Inflammatory macrophage (primary cell): ENCODE data around the gene DLX1.
A peak's percentile ranks its signal among the peaks of the same experiment; 100 is the strongest.
"Not testable (repeated sequence)": the region's sequence is repeated elsewhere in the genome, so short reads cannot be mapped to it uniquely, and the experiment has no call there.

Experiments
- DNase-seq, 2 donors: peaks; one replicate each; pipeline ENCODE4 v3.0.0-alpha.2; 2020 to 2022

Gene DLX1

DNA sequence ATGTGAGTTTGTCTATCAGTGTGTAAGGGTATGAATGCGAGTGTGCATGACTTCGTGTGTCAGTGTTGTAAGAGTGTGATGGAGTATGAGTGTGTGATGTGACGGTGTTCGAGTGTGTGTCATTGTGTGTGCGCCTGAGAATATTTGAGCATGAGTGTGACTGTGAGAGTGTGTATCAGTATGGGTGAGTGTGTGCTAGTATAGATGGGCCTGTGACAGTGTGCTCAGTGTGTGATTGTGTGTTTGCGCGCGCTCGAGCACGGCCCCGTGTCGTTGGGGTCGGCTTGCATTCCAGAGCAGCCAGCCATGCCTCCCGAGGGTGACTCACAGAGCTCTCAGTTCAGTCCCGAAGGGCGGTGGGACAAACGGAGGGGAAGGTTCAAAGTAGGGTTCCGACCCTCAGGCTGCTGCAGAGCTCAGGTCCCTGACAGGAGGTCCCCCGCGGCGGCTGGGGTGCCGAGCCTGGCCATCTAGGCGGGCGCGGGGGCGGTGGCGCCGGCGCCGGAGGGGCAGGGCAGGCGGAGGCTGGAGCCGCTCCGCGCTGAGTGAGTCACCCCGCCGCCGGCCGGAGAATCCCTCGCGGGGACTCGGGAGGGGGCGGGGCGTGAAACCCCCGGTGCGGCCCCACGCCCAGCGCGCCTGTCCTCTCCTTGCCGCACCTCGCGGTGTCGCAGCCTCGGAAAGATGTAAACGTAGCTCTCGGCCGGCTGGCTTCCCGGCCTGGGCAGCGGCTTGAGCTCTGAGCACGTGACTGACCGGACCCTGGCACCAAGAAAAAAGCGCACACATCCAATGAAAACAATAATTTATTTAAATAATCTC is 13.6 kb downstream of the DLX1 start:
- no peak for DNase-seq

GRCh38 chr2:172099472-172100079 is 14.3 kb downstream of the DLX1 start:
- no peak for DNase-seq

DNA sequence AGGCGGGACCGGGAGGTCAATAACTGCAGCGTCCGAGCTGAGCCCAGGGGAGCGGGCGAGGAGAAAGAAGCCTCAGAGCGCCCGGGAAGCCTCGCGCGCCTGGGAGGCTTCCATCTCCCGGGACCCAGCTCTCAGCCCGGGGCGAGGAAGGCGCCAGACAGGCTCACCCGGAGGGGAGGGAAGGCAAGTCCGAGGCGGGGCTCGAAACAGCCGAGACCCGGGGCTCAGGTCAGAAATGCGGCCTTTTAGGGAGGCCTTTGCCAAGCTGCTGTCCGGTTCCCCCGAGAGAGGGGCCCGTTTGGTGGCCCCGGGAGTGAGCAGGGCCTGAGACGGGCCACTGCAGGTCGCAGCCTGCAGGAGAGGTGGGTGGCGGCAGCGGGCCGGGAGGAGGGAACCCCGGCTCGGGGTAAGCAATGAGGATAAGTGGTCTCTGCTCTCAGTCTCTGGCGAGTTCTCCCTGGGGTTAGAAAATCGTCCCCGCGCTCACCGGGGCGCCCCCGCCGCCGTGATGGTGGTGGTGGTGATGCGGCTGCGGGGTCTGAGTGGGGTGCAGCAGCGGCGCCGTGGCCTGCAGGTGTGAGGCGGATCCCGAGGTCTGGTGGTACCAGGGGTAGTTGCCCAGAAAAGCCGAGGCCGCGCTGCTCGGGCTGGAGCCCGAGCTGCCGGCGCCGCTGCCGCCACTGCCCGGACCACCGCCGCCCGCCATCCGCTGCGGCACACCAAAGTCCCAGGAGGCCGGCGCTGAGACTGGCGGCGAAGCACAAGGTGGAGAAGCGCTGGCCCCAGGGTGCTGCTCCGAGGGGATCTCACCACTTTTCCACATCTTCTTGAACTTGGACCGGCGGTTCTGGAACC is 15.0 kb downstream of the DLX1 start:
- DNase-seq = no peak

DNA sequence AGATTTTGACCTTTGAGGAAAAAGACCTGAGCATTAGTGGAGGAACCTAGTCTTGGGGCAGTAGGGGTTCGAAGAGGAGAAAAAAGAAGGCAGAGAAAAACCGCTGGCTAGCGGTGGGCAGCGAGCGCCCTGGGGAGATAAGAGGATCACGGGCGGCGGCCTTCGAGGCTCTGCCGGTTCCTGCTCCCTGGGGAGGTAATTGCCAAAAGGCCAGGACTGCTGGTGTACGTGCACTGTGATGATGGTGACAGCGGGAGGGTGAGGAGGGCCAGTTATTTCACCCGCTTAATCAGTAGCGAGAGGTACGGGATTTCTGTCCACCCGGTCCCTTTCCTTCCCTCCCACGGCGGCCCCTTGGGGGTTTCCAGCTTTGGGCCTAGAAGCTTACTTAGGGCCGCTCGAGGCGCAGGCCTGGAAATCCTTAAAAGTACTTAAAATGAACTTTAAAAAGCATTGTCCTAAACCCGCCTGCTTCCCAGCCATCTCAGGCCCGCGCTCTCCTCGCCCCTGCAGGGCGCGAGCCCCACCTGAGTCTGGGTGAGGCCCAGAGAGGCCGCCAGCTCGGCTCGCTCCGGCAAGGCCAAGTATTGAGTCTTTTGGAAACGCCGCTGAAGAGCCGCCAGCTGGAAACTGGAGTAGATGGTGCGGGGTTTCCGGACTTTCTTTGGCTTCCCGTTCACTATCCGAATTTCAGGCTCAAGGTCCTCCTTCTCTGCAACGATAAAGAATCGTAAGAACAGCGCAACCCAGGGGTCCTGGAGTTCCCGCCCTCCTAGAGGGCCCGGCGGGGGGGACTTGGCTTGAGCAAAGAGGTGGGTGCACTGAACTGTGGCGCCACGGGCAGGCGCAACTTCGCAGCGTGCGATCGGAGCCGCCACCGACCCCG is 15.9 kb downstream of the DLX1 start:
- DNase-seq = no peak

GRCh38 chr2:172101821-172102390 is 16.6 kb downstream of the DLX1 start:
- DNase-seq = no peak

- DNase-seq = peak; percentile 76 to 81
These were observed 17.4 kb downstream of the DLX1 start, which contains the start of gene DLX2 for GRCh38 chr2:172102391-172103359. DLX2 (minus strand) TSS chr2:172102900; CDS start chr2:172102538, 362 bp downstream.

GRCh38 chr2:172103471-172104272 is 18.4 kb downstream of the DLX1 start:
- DNase-seq = peak; percentile 85 to 88

GRCh38 chr2:172105471-172106107 is 20.3 kb downstream of the DLX1 start:
- DNase-seq = no peak

DNA sequence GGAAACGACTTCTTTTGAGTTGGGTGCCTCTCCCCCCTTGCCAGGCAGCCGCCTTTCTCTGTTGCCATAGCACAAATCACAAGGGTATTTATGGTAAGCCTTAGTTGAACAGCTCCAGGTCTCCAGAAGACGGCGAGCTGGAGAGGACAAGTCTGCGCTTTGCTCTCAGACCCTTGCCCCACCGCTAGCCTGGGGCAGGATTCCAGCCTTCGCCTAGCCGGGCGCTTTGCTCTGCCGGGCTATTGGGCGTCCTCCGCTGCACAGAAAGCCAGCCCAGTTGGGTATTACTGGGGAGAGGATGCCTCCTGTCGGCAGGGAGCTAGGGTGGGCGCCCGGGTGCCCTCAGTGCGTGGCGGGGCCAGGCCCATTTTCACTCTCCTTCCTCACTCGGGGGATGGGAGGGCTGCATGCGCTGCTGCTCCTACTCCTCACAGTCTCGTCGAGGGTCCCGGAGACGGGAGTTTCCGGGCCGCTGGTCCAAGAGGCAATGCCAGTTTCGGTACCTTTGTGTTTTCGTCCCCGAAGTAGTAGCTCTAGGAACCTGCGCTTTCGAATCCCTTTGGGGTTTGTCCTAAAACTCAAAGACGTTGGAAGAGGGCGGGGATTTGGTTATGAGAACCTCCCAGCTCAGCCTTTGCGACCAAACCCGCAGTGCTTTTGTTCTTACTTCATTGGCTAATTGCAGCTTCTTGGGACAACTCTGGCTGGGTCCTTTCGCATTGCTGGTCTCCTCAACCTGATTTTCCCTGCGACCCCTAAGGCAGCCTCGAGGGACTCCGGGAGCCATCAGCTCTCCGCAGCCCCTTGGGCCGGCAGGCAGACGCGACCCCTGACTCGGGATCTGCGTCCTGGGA is 21.0 kb downstream of the DLX1 start:
- peak; percentile 47 to 52 for DNase-seq

- DNase-seq = no peak
These were observed 22.6 kb downstream of the DLX1 start for GRCh38 chr2:172107690-172108586.

GRCh38 chr2:172108587-172108930 is 23.3 kb downstream of the DLX1 start:
- no peak for DNase-seq

DNA sequence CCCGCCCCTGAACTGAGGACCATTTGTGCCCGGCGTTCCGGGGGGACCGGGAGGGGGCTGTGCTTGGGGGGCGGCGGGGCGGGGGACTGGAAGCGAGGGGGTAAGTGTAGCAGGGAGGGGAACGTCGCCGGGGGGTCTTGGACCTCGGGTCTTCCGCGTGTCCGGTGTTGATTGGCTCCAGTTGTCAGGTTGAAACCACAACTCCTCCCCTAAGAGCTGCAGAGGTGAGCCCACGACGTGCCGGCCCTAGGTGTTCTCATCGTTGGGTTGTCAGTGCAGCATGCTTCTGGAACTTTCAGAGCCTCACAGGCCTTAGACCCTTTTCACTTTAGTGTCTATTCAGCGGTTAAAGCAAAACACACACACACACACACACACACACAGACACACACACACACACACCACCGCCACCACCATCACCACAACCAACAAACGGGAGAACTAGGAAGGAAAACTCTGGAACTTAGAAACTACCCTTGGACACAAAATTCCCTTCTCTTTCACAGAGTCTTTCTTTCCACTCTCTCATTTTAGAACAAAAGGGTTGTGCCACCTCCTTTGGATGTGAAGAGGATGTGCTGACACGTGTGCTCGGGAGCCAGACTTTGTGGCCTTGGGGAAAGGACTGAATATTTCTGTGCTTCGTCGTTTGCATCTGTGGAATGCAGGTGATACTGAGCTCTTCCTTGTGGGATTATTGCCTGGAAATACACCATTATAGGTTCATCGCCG is 24.1 kb downstream of the DLX1 start:
- no peak for DNase-seq

DNA sequence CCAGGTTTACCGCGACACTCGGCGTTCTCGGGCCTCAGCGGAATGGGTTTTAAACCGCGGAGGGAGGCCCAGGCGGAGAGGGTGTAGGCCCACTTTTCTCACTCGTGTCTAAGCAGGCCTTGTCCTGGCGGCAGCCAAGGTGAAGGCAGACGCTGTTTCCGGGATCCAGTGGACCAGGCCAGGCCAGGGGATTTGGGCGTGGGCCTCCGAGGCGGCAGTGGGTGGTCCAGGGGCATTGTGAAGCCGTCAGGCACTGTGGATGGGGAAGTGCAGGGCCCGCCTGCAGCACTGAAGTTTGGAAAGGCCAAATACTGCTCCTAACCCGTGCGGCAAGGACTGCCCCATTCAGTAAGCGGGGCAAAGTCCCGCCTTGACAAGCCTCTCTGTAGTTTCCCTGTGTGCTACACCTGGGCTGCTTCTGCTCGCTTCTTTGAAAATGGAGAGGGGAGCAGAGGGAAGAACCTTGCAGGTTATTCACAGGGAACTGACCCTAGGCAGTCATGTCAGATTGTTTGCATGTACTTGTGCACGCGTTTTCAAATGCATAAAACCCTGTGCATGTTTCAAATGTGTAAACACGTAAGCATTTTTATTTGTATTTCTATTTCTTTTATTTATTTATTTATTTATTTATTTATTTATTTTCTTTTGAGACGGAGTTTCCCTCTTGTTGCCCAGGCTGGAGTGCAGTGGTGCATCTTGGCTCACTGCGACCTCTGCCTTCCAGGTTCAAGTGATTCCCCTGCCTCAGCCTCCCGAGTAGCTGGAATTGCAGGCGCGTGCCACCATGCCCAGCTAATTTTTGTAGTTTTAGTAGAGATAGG is 24.9 kb downstream of the DLX1 start:
- no peak for DNase-seq

DNA sequence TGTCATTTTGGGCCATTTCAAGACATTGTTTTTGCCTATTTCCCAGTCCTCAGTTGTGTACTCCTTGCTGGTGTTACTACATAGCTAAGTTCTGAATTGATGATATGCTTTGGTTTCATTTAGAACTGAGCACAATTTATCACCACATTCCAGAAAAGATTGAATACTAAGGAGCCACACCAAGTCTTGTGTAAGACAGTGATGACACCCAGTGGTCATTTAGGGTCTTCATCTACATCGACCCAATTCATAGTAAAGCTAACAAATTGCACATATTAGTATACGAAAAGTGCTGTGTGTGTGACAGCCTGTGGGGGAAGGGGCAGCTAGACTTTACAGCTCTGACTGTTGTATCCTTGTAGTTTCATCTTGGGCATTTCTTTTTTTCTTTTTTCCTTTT is 28.3 kb downstream of the DLX1 start:
- no peak for DNase-seq

DNA sequence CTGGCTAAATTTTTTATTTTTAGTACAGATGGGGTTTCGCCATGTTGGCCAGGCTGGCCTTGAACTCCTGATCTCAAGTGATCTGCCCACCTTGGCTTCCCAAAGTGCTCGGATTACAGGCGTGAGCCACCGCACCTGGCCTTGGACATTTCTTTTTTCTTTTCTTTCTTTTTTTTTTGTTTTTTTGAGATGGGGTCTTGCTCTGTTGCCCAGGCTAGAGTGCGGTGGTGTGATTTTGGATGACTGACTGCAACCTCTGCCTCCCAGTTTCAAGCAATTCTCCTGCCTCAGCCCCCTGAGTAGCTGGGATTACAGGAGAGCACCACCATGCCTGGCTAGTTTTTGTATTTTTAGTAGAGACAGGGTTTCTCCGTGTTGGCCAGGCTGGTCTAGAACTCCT is 28.9 kb downstream of the DLX1 start:
- DNase-seq = not testable (repeated sequence)

GRCh38 chr2:172114579-172114978 is 29.3 kb downstream of the DLX1 start:
- DNase-seq = no peak
